Measurements from ENCODE around the gene ROBO3. TPM values are rescaled to one million over a fixed set of nuclear protein-coding genes. Genes with fewer than 3 reads are reported as not detected.

ROBO3 gene
- 11.6 and 24.9 TPM in 2 replicates for total RNA-seq

GRCh38 chr11:124865181-124865901 is at the start of gene ROBO3:
Gene ROBO3, plus strand, starts transcription at chr11:124865432. Its CDS starts 146 bp downstream, at chr11:124865578.

GRCh38 chr11:124897674-124898262 is 32.5 kb downstream of the ROBO3 start, which contains the start of gene ROBO4:
Gene ROBO4, minus strand, starts transcription at chr11:124897865. Its CDS starts 70 bp downstream, at chr11:124897795.

GRCh38 chr11:124918950-124919349 is 53.7 kb downstream of the ROBO3 start, which contains the start of gene HEPN1:
Gene HEPN1, plus strand, starts transcription at chr11:124919250.

Other genes starting within 250 kb of the ROBO3 start
- gene TBRG1, start 242.6 kb upstream of the ROBO3 start, total RNA-seq = 10.9 and 16.8 TPM in 2 replicates
- gene SIAE, start 191.7 kb upstream of the ROBO3 start, total RNA-seq = 10.4 and 13.0 TPM in 2 replicates
- gene SPA17, start 191.5 kb upstream of the ROBO3 start, total RNA-seq = 5.7 and 7.5 TPM in 2 replicates
- gene NRGN, start 125.5 kb upstream of the ROBO3 start, total RNA-seq = 1.3 and 1.6 TPM in 2 replicates
- 0.54 and 0.85 TPM in 2 replicates for gene VSIG2, start 113.2 kb upstream of the ROBO3 start, total RNA-seq
- 70.7 and 78.8 TPM in 2 replicates for gene ESAM, start 103.1 kb upstream of the ROBO3 start, total RNA-seq
- gene MSANTD2, start 65.0 kb upstream of the ROBO3 start, total RNA-seq = 7.9 and 13.9 TPM in 2 replicates
- 151 and 173 TPM in 2 replicates for gene ROBO4, start 32.4 kb downstream of the ROBO3 start, total RNA-seq
- 0.09 TPM in 1 of 2 replicates, not detected in the other for gene HEPN1, start 53.8 kb downstream of the ROBO3 start, total RNA-seq
- gene HEPACAM, start 70.6 kb downstream of the ROBO3 start, total RNA-seq = under 0.01 TPM in 1 of 2 replicates, not detected in the other
- 1.0 and 1.6 TPM in 2 replicates for gene CCDC15, start 88.8 kb downstream of the ROBO3 start, total RNA-seq
- gene SLC37A2, start 197.9 kb downstream of the ROBO3 start, total RNA-seq = 0.28 and 0.36 TPM in 2 replicates
- gene TMEM218, start 246.2 kb downstream of the ROBO3 start, total RNA-seq = 18.2 and 18.8 TPM in 2 replicates